GM18861 (cell line): ENCODE results near the gene RNU1-1.
"Not testable (repeated sequence)": the region's sequence is repeated elsewhere in the genome, so short reads cannot be mapped to it uniquely, and the experiment has no call there.

Source experiments
- ATAC-seq: cut with Tn5 transposase; IDR thresholded peaks from one replicate; pipeline ENCODE4 v1.9.1; 2021; ENCODE audit not compliant: unreplicated experiment

Gene RNU1-1

DNA sequence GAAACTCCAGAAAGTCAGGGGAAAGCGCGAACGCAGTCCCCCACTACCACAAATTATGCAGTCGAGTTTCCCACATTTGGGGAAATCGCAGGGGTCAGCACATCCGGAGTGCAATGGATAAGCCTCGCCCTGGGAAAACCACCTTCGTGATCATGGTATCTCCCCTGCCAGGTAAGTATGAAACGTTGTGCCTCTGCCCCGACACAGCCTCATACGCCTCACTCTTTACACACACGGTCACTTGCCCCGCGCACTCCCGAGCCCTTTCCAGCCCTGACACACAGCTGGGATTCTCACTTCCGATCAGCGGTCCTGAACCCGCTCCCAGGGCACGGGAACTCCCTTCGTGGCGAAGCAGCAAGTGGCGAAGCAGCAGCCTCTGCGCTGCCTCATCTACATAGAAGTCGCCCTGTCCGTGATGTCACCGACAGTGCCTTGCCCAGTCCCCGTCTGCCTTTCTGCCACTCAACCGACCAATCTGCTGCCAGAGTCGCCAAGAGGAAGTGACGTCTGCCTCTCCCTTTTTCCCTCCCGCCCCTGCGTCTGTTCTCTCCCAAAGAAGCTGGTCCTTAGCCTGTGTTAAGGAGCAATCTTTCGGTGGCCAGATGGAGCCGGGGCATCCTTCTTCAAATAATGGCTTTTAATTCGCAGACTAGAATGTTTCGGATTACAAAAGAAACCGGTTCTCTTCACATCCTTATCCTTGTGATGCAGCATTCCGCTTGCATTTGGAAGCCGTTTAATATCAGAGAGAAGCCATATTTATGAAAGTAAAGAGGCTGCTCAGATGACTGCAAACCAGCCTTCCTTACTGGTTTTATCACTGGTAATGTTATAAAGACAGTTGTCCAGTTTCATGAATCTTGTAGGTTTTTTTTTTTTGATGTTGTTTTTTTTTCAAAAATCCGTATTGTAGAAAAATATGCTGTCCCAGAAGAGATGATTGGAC lies at the start of gene RNU1-1:
RNU1-1 (minus strand) TSS at position 179 of the 949 bp plus-strand sequence.
- not testable (repeated sequence) for ATAC-seq

GRCh38 chr1:16561035-16561434 lies 47.0 kb upstream of the RNU1-1 start:
- not testable (repeated sequence) for ATAC-seq

DNA sequence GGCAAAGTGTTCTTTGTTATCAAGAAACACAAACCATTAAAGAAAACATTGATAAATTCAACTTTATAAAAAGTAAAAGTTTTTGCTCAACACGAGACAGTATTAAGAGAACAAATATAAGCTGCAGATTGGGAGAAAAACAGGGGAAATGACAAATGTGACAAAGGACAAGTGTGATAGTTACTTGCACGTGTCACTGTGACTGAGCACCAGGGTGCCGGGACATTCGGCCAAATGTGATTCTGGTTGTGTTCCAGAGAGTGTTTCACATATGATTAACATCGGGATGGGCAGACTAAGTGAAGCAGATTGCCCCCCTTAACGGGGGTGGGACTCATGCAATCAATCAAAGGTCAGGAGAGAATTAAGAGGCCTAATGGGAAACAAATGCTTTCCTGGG lies 46.4 kb upstream of the RNU1-1 start:
- not testable (repeated sequence) for ATAC-seq

- ATAC-seq, result not testable (repeated sequence)
These were observed 45.6 kb upstream of the RNU1-1 start for GRCh38 chr1:16559688-16560087.

DNA sequence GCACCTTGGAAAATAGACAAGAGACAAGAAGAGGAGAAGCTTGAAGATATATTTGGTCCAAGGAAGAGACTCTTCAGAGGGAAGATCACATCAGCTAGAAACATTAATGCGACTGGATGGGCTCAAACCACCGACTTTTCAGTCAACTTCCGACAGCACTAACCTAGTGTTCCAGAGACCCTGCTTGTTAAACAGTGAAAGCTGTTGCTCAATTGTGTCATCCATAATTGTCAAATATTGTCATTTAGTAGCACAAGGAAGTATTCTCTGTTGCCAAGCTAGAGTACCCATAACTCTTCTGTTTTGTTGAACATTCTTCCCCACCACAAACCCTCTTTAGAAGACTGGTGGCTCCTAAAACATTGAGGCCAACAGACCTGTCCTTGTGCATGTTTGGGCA lies 42.9 kb upstream of the RNU1-1 start:
- not testable (repeated sequence) for ATAC-seq

- not testable (repeated sequence) for ATAC-seq
These were observed 39.2 kb upstream of the RNU1-1 start for GRCh38 chr1:16553244-16553643.

DNA sequence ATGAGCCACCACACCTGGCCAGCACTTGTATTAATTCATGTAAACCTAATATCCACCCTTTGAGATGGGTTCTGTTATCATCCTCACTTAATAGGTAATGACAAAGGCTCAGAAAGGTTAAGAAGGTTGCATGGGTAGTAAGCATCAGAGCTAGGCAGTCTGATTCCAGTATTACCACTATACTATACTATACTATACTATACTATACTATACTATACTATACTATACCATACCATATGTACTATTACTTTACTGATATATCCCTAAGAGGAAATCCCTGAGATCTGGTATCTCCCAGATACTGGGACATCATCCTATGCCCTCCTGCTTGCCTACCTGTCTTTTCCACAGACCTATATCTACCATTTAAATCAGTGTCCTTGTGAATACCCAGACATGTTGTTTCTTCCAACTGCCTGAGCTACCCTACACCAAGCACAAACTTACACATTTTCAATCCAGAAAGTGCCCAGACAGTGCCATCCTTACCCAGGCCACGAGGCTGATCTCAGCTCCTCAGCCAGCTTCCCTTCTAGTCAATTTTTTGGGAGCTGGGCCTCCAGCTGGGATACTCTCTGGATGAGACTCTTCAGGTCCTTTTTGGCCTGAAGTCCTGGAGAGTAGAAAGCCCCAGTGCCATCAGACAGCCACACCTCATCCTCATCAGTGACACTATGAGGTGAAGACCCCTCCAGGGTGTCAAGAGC lies 36.3 kb upstream of the RNU1-1 start:
- ATAC-seq, result not testable (repeated sequence)

- ATAC-seq, result not testable (repeated sequence)
These were observed 35.5 kb upstream of the RNU1-1 start for GRCh38 chr1:16549545-16549944.

DNA sequence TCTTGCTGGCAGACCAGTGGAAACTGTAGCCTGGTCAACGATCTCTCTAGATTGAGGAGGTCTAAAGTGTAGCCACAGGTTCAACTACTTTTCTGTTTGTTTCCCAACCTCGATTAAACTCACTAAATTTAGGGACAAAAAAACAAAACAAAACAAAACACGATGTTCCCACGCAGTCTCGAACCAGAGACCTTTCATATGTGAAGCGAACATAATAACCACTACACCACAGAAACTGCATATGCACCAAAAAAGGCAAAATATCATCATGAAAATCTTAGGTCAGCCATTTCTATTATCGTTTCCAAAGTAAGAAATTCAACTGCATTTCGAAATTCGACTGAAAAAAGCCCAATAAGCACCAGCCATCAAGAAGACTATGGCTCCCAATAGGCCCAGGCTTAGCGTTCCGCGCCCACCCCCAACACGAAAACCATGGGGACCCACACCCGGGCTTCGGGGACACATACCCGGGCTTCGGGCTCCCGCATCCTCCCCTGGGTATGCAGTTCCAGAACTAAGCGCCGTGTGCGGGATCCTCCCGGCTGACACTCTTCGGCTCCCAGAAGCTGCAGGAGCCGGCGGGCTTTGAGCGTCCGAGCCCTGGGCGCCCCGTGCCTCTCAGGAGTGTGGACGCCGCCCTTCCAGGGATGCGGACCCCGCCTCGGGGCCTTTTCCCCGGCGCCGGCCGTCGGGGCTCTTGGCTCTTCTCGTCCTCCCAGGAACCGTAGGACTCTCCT lies 33.6 kb upstream of the RNU1-1 start:
- not testable (repeated sequence) for ATAC-seq

GRCh38 chr1:16545682-16546095 lies 31.6 kb upstream of the RNU1-1 start:
- not testable (repeated sequence) for ATAC-seq

DNA sequence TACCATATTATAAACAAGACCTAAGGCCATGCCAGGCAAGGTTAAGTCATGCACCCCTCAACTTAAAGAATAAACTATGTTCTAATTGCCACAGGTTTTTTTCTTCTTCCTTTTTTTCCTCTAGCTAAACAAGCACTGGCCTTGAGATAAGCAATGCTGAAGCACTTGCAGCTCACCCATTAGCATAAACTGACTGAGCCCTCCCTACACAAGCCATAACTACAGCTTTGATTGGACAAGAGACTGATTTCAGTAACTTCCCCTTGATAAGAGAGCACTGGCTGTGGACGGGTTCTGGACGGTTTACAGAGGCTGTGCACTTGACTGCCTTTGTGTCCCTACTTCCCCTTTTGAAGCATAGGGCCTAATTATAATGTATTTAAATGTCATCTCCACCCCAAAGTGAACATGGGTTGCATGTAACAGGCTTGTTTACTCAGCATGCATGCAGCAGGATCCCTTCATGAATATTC lies 26.4 kb upstream of the RNU1-1 start:
- ATAC-seq, result not testable (repeated sequence)

DNA sequence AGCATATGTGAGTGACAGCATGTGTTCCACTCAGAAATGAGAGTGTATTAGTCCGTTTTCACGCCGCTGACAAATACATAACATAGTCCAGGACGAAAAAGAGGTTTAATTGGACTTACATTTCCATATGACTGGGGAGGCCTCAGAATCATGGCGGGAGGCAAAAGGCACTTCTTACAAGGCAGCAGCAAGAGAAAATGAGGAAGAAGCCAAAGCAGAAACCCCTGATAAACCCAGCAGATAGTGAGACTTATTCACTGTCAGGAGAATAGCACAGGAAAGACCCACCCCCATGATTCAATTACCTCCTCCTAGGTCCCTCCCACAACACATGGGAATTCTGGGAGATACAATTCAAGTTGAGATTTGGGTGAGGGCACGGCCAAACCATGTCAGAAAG lies 23.4 kb upstream of the RNU1-1 start:
- not testable (repeated sequence) for ATAC-seq

- not testable (repeated sequence) for ATAC-seq
These were observed 22.7 kb upstream of the RNU1-1 start for GRCh38 chr1:16536796-16537195.

- ATAC-seq, result not testable (repeated sequence)
These were observed 21.8 kb upstream of the RNU1-1 start for GRCh38 chr1:16535898-16536297.

DNA sequence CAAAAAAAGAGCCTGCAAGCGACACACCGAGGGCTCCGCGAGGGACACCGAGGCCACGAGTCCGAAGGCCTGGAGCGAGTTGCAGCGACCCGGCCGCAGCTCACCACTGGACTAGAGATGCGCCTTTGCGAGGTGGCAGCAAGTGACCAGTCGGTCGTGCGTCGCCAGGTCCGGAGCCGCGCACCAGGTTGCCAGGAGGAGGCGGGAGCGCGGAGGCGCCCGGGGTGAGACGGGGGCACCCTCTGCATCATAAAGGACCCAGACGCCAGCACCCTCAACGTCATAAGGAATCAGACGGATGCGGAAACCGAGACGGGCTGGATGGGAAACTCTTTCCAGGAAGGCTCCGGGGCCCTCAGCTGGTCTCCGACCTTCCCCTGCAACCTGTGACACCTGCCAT lies 21.4 kb upstream of the RNU1-1 start:
- not testable (repeated sequence) for ATAC-seq

DNA sequence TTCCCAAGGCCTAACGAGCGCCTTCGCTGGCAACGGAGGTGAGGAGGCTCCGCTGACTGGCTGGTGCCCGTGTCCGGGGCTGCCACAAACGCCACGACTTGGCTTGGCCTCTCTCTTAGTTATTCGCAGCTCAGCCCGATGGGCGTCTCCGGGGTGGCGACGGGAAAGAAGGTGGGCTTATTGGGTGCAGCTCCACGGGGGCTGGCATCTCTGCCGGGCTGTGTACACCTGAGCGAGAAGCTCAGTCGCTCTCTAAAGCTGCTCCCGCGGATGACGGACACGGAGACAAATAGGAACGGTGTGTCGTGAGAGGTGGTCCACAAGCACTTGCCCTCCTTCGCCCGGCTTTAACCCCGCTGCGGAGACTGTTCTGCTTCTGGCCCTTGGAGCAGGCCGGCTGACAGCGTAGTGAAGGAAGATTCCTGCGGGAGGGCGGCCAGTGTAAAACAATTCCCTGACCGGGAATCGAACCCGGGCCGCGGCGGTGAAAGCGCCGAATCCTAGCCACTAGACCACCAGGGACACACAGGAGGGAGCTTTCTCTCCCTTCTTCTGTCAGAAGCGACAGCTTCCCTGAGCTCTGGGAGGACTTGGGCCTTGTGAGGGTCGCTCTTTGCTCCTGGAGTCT lies 20.9 kb upstream of the RNU1-1 start:
- not testable (repeated sequence) for ATAC-seq

GRCh38 chr1:16534239-16534828 lies 20.2 kb upstream of the RNU1-1 start:
- not testable (repeated sequence) for ATAC-seq

GRCh38 chr1:16532235-16532991 lies 18.3 kb upstream of the RNU1-1 start:
- not testable (repeated sequence) for ATAC-seq

GRCh38 chr1:16528338-16528737 lies 14.3 kb upstream of the RNU1-1 start:
- not testable (repeated sequence) for ATAC-seq
